H1 (cell line): ENCODE measurements around the gene MED16. TPM values are rescaled to one million over a fixed set of nuclear protein-coding genes. Genes with fewer than 3 reads are reported as not detected.

ENCODE experiments used
- CTCF ChIA-PET: fragments of 300-600 bp; sonication (Branson Sonifier 250); formaldehyde crosslinking; loops from one replicate; lab custom pipeline; 2021; ENCODE audit not compliant: partially characterized antibody; lab: Charles Lee
- POLR2A ChIA-PET: fragments of 300-600 bp; sonication (Branson Sonifier 250); formaldehyde crosslinking; loops from one replicate; lab custom pipeline; 2021; ENCODE audit warnings: inconsistent platforms; ENCODE audit not compliant: partially characterized antibody; lab: Charles Lee
- DNase-seq, 2 experiments: peaks; one replicate each; pipeline versions ENCODE4 v3.0.0 to v3.0.0-alpha.2; 2010 to 2022; ENCODE audit warnings: low spot score in 2 of 2, low read depth in 1 of 2, mixed read lengths in 1 of 2
- FAIRE-seq: peaks from 2 replicates; lab custom pipeline; 2011; peaks lifted over from hg19 to GRCh38; lab: Jason Lieb, UNC
- H2AFZ ChIP-seq: 2 replicates; pipeline ENCODE4 v1.8.1; 2012; ENCODE audit warnings: low read length, inconsistent platforms
- H2AK5ac ChIP-seq: 2 replicates; pipeline ENCODE4 v1.6.1; 2013; ENCODE audit warnings: low read depth, low read length
- H2BK120ac ChIP-seq: replicated peaks from 2 replicates; pipeline ENCODE3; 2013; ENCODE audit warnings: low read depth, low read length, inconsistent platforms
- H2BK12ac ChIP-seq: 2 replicates; pipeline ENCODE4 v1.6.1; 2013; ENCODE audit warnings: low read depth, low read length
- H2BK15ac ChIP-seq: 2 replicates; pipeline ENCODE4 v1.6.1; 2013; ENCODE audit warnings: low read length
- H2BK20ac ChIP-seq: 2 replicates; pipeline ENCODE4 v1.6.1; 2013; ENCODE audit warnings: low read length
- H2BK5ac ChIP-seq: 2 replicates; pipeline ENCODE4 v1.6.1; 2013; ENCODE audit warnings: low read depth, low read length
- H3K14ac ChIP-seq: 2 replicates; pipeline ENCODE4 v1.6.1; 2013; ENCODE audit warnings: inconsistent platforms; ENCODE audit not compliant: insufficient read length
- H3K18ac ChIP-seq: 2 replicates; pipeline ENCODE4 v1.6.1; 2013; ENCODE audit warnings: low read length; ENCODE audit errors: extremely low read depth
- H3K23ac ChIP-seq: 2 replicates; pipeline ENCODE4 v1.6.1; 2013; ENCODE audit warnings: inconsistent platforms; ENCODE audit not compliant: insufficient read length
- H3K23me2 ChIP-seq: 2 replicates; pipeline ENCODE4 v1.6.1; 2013; ENCODE audit warnings: low read depth, low read length
- H3K27ac ChIP-seq: 2 replicates; pipeline ENCODE4 v1.6.1; 2011; ENCODE audit warnings: low read depth, low read length, inconsistent platforms
- H3K27me3 ChIP-seq, 4 experiments: replicated peaks in 1 of 4; 1 replicate in 1 of 4; 2 replicates in 3 of 4; pipeline versions ENCODE4 v1.6.1 to v1.8.1; 2011 to 2013; ENCODE audit warnings: low read length in 3 of 4, mild to moderate bottlenecking in 3 of 4, inconsistent platforms in 2 of 4, mixed read lengths in 2 of 4, moderate library complexity in 1 of 4; ENCODE audit not compliant: control insufficient read depth in 3 of 4, insufficient read depth in 3 of 4; ENCODE audit errors: extremely low read depth in 1 of 4
- H3K36me3 ChIP-seq, 4 experiments: 2 replicates each; pipeline versions ENCODE4 v1.6.1 to v1.8.1; 2011 to 2013; ENCODE audit warnings: mild to moderate bottlenecking in 4 of 4, low read length in 3 of 4, moderate library complexity in 2 of 4, control low read depth in 1 of 4, inconsistent platforms in 1 of 4; ENCODE audit not compliant: insufficient read depth in 4 of 4, control insufficient read depth in 2 of 4
- H3K4ac ChIP-seq: replicated peaks from 2 replicates; pipeline ENCODE3; 2013; ENCODE audit warnings: low read length, low read depth, mixed read lengths, inconsistent platforms; ENCODE audit not compliant: insufficient read length
- H3K4me1 ChIP-seq, 4 experiments: replicated peaks in 1 of 4; 1 replicate in 1 of 4; 2 replicates in 3 of 4; pipeline versions ENCODE4 v1.6.1 to v1.8.1; 2011 to 2013; ENCODE audit warnings: low read length in 3 of 4, inconsistent platforms in 2 of 4, mixed read lengths in 1 of 4; ENCODE audit not compliant: insufficient read depth in 4 of 4, control insufficient read depth in 3 of 4
- H3K4me2 ChIP-seq, 2 experiments: 2 replicates each; pipeline versions ENCODE4 v1.6.1 to v1.8.1; 2011 to 2013; ENCODE audit warnings: low read depth in 2 of 2, low read length in 2 of 2, control low read depth in 1 of 2, inconsistent platforms in 1 of 2, mild to moderate bottlenecking in 1 of 2; ENCODE audit not compliant: insufficient read depth in 1 of 2
- H3K4me3 ChIP-seq, 4 experiments: fragments of 200-600, 300-600 bp in 1 of 4; sonication (generic), shearing (Covaris generic), sonication (Bioruptor Twin) in 1 of 4; 2 replicates each; pipeline versions ENCODE4 v1.5.1 to v1.8.1; 2011 to 2016; ENCODE audit warnings: low read length in 4 of 4, low read depth in 3 of 4, control low read depth in 2 of 4, inconsistent platforms in 2 of 4, mild to moderate bottlenecking in 2 of 4, mixed read lengths in 1 of 4, moderate library complexity in 1 of 4; ENCODE audit not compliant: insufficient read depth in 2 of 4; ENCODE audit errors: extremely low read depth in 1 of 4
- H3K56ac ChIP-seq: replicated peaks from 2 replicates; pipeline ENCODE3; 2013; ENCODE audit warnings: low read depth, mild to moderate bottlenecking, mixed read lengths, low read length, inconsistent platforms; ENCODE audit not compliant: insufficient read length
- H3K79me1 ChIP-seq: 2 replicates; pipeline ENCODE4 v1.6.1; 2013; ENCODE audit warnings: low read depth, low read length, control low read depth
- H3K79me2 ChIP-seq, 2 experiments: 2 replicates each; pipeline versions ENCODE4 v1.6.1 to v1.8.1; 2012 to 2013; ENCODE audit warnings: low read length in 2 of 2, mild to moderate bottlenecking in 2 of 2, inconsistent platforms in 1 of 2; ENCODE audit not compliant: insufficient read depth in 2 of 2, control insufficient read depth in 1 of 2
- H3K9ac ChIP-seq, 4 experiments: replicated peaks in 1 of 4; 1 replicate in 1 of 4; 2 replicates in 3 of 4; pipeline versions ENCODE4 v1.6.1 to v1.8.1; 2011 to 2013; ENCODE audit warnings: low read depth in 3 of 4, low read length in 3 of 4, control low read depth in 2 of 4, mild to moderate bottlenecking in 2 of 4, moderate library complexity in 2 of 4, inconsistent platforms in 1 of 4; ENCODE audit errors: extremely low read depth in 1 of 4
- H3K9me3 ChIP-seq, 2 experiments: 2 replicates each; pipeline versions ENCODE4 v1.6.1 to v1.8.1; 2012 to 2013; ENCODE audit warnings: mild to moderate bottlenecking in 2 of 2, moderate library complexity in 2 of 2, control low read depth in 1 of 2, inconsistent platforms in 1 of 2, low read depth in 1 of 2, low read length in 1 of 2, mixed read lengths in 1 of 2; ENCODE audit not compliant: insufficient read depth in 2 of 2
- H4K20me1 ChIP-seq, 2 experiments: replicated peaks in 1 of 2; 2 replicates each; pipeline versions ENCODE3 to v1.8.1; 2011 to 2013; ENCODE audit warnings: inconsistent platforms in 2 of 2, low read length in 2 of 2, mild to moderate bottlenecking in 1 of 2; ENCODE audit not compliant: insufficient read depth in 2 of 2, control insufficient read depth in 1 of 2
- H4K5ac ChIP-seq: 2 replicates; pipeline ENCODE4 v1.6.1; 2013; ENCODE audit warnings: low read length, low read depth, mixed read lengths, inconsistent platforms; ENCODE audit not compliant: insufficient read length
- H4K8ac ChIP-seq: 2 replicates; pipeline ENCODE4 v1.8.0; 2013; ENCODE audit warnings: mild to moderate bottlenecking, moderate library complexity, low read length, inconsistent platforms; ENCODE audit not compliant: insufficient read depth; ENCODE audit errors: extremely low read depth
- H4K91ac ChIP-seq: replicated peaks from 2 replicates; pipeline ENCODE3; 2013; ENCODE audit warnings: low read length, mixed read lengths, inconsistent platforms; ENCODE audit not compliant: insufficient read length
- CHD2 ChIP-seq: IDR thresholded peaks from 2 replicates; pipeline ENCODE4 v1.6.1; 2012; ENCODE audit warnings: low read length, improper control_type of control experiment
- EP300 ChIP-seq, 2 experiments: IDR thresholded peaks; 1 replicate in 1 of 2; 2 replicates in 1 of 2; pipeline ENCODE4 v1.6.1; 2011 to 2012; ENCODE audit warnings: low read depth in 2 of 2, low read length in 2 of 2, mild to moderate bottlenecking in 2 of 2, borderline replicate concordance in 1 of 2, inconsistent platforms in 1 of 2, moderate library complexity in 1 of 2
- FOSL1 ChIP-seq: IDR thresholded peaks from 2 replicates; pipeline ENCODE4 v1.6.1; 2011; ENCODE audit warnings: mild to moderate bottlenecking, low read depth, low read length, moderate library complexity; ENCODE audit not compliant: insufficient read depth
- JUND ChIP-seq: IDR thresholded peaks from 2 replicates; pipeline ENCODE4 v1.6.1; 2011; ENCODE audit warnings: mild to moderate bottlenecking, improper control_type of control experiment, low read length
- KDM1A ChIP-seq: fragments of 200-600, 300-600 bp; sonication (generic); IDR thresholded peaks from 2 replicates; pipeline ENCODE4 v1.7.1; 2016; ENCODE audit warnings: mild to moderate bottlenecking, low read length, borderline replicate concordance
- NRF1 ChIP-seq: IDR thresholded peaks from 2 replicates; pipeline ENCODE4 v1.6.1; 2011; ENCODE audit warnings: mild to moderate bottlenecking, low read depth, low read length, improper control_type of control experiment
- RXRA ChIP-seq: IDR thresholded peaks from 2 replicates; pipeline ENCODE4 v1.6.1; 2011; ENCODE audit warnings: low read depth, mild to moderate bottlenecking, low read length, moderate library complexity; ENCODE audit not compliant: insufficient read depth
- TCF12 ChIP-seq: IDR thresholded peaks from 2 replicates; pipeline ENCODE4 v1.6.1; 2011; ENCODE audit warnings: low read depth, mild to moderate bottlenecking, low read length
- WGBS, 2 experiments: shearing (Covaris generic) in 1 of 2; methylation state at CpG; one replicate each; pipeline versions ENCODE4 v1.1.6 to v1.1.7; 2013 to 2015; ENCODE audit warnings: low lambda C conversion rate in 2 of 2, mixed read lengths in 2 of 2, inconsistent platforms in 1 of 2, low coverage in 1 of 2, missing lambda C conversion rate in 1 of 2; ENCODE audit not compliant: insufficient replicate concordance in 2 of 2, insufficient coverage in 1 of 2, insufficient read length in 1 of 2; ENCODE audit errors: extremely low coverage in 1 of 2, missing lambda C conversion rate in 1 of 2; 5-methylcytosine and 5-hydroxymethylcytosine counted together
- polyA plus RNA-seq, 7 experiments: library from polyadenylated mRNA; depleted of rRNA in 3 of 7; stranded (reverse) in 5 of 7; unstranded in 2 of 7; fragments of >200 nt in 5 of 7; fragments of 200-250 nt in 2 of 7; gene quantifications; 1 replicate in 5 of 7; 2 replicates in 1 of 7; 4 replicates in 1 of 7; pipeline versions ENCODE4 v1.2.1 to v1.2.3, GENCODE V29; 2011 to 2013; ENCODE audit warnings: missing spikeins in 2 of 7, mixed read lengths in 2 of 7
- total RNA-seq: library from RNA; stranded (reverse); fragmentation: NEBNext Ultra II Directional; extraction: Animal tissue kit (Norgen Biotek cat#: 25700); gene quantifications from 2 replicates; pipeline ENCODE4 v1.2.1, GENCODE V29; 2021
- TF ChIP-seq, protein P1 (sequence below): IDR thresholded peaks from 2 replicates; pipeline ENCODE4 v1.6.1; 2012; ENCODE audit warnings: low read length, inconsistent platforms

Gene MED16
- total and polyA plus RNA-seq, 2 of the 8 experiments (the other 6 are each of a cell fraction or from before 2014, with no cell fraction given): 51.0 to 67.2 TPM

DNA sequence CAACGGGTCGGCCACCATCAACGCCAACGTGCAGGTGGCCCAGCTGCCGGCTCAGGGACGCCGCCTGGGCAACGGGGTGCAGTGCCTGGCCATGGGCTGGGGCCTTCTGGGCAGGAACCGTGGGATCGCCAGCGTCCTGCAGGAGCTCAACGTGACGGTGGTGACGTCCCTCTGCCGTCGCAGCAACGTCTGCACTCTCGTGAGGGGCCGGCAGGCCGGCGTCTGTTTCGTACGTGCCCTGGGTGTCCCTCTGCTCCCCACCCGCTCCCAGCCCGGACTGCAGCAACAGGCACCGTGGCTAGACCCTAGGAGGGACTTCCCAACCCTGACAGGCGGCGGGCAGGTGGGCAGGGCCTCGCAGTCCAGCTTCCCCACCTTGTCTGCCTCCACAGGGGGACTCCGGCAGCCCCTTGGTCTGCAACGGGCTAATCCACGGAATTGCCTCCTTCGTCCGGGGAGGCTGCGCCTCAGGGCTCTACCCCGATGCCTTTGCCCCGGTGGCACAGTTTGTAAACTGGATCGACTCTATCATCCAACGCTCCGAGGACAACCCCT is 37.3 kb downstream of the MED16 start:
- H2BK20ac ChIP-seq: no peak overlapping the region
- no peak overlapping the region for H2BK120ac ChIP-seq
- no peaks in the 10 kb centered on the region for H3K79me2 ChIP-seq
- no peak overlapping the region for H3K18ac ChIP-seq
- H3K56ac ChIP-seq: no peak overlapping the region
- H4K91ac ChIP-seq: no peak overlapping the region
- H3K36me3 ChIP-seq: no peaks in the 10 kb centered on the region
- ChIA-PET CTCF (interaction anchor here (1.0 to 3.3 kb wide), 15 partner anchors 8 to 225 kb away, joined by 3 to 18 read pairs (median 4); partner anchors contain the start of gene AZU1), POLR2A (interaction anchor here (0.7 to 1.9 kb wide), 6 partner anchors 10 to 83 kb away, joined by 4 to 5 read pairs (median 4); partner anchors contain the start of gene PRTN3)
- no peaks in the 10 kb centered on the region; the same call in 1 of the 2 replicates for H3K23me2 ChIP-seq
- FAIRE-seq (no peak), DNase-seq (no peak)
- H2AK5ac ChIP-seq: no peak overlapping the region
- no peak overlapping the region for H2BK12ac ChIP-seq
- no peak overlapping the region for H4K5ac ChIP-seq
- H3K27ac ChIP-seq: no peak overlapping the region
- 90% methylated on average over 38 of the region's 40 CpGs; no CpG with 5 or more reads in 1 of the 2 experiments for WGBS, 2 experiments
- H2BK15ac ChIP-seq: no peak overlapping the region
- no peak overlapping the region for H3K23ac ChIP-seq
- no peak overlapping the region for H2AFZ ChIP-seq
- no peaks in the 10 kb centered on the region for H3K79me1 ChIP-seq
- H3K27me3 ChIP-seq: peaks cover 7 to 17% (median 11%) of the 10 kb centered on the region in 4 experiments
- H3K14ac ChIP-seq: no peak overlapping the region
- no peak overlapping the region for H3K4me3 ChIP-seq
- H3K4ac ChIP-seq: no peak overlapping the region
- no peak for TF ChIP-seq RXRA
- no peak for TF ChIP-seq JUND
- no peak for TF ChIP-seq NRF1
- TF ChIP-seq EP300 (IDR thresholded peaks at IDR 0.05; ENCODE audit: borderline replicate concordance in 1 of 2, low read depth in 2 of 2, low read length in 2 of 2): no peak
- TF ChIP-seq FOSL1: no peak
- TF ChIP-seq KDM1A: peak; percentile 50; the same call in 1 of the 2 replicates
- TF ChIP-seq, protein P1, sequence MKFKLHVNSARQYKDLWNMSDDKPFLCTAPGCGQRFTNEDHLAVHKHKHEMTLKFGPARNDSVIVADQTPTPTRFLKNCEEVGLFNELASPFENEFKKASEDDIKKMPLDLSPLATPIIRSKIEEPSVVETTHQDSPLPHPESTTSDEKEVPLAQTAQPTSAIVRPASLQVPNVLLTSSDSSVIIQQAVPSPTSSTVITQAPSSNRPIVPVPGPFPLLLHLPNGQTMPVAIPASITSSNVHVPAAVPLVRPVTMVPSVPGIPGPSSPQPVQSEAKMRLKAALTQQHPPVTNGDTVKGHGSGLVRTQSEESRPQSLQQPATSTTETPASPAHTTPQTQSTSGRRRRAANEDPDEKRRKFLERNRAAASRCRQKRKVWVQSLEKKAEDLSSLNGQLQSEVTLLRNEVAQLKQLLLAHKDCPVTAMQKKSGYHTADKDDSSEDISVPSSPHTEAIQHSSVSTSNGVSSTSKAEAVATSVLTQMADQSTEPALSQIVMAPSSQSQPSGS: no peak
- no peak for TF ChIP-seq TCF12
- no peak for TF ChIP-seq CHD2
- TF ChIP-seq, all 59 proteins: peak for 1
- Histone ChIP-seq H3K9ac (no peak overlapping the region), H4K20me1 (peaks cover 0 to 3% of the 10 kb centered on the region in 2 experiments), H2BK5ac (0 out of 2 replicates have a peak overlapping the region, but pooled peaks have one; percentile 24), H3K9me3 (no peaks in the 10 kb centered on the region), H3K4me2 (no peak overlapping the region), H3K4me1 (no peaks in the 10 kb centered on the region; a peak in 2 of 7 replicates), H4K8ac (no peak overlapping the region)
